H9 (cell line): Measurements from ENCODE around the gene CYBB. TPM values are rescaled to one million over a fixed set of nuclear protein-coding genes. Genes with fewer than 3 reads are reported as not detected.

Experiments
- DNase-seq: peaks from one replicate; pipeline ENCODE4 v3.0.0-alpha.2; 2017
- H2AFZ ChIP-seq: one replicate; pipeline ENCODE4 v1.6.1; 2013; ENCODE audit warnings: mild to moderate bottlenecking, low read length, control low read depth, moderate library complexity
- H2AK5ac ChIP-seq: 2 replicates; pipeline ENCODE4 v1.6.1; 2013; ENCODE audit warnings: low read length, control low read depth, mixed read lengths; ENCODE audit not compliant: insufficient read length
- H2BK120ac ChIP-seq: one replicate; pipeline ENCODE4 v1.6.1; 2013; ENCODE audit warnings: low read depth, mild to moderate bottlenecking, low read length, control low read depth, inconsistent platforms; ENCODE audit not compliant: poor library complexity, severe bottlenecking
- H2BK12ac ChIP-seq: 2 replicates; pipeline ENCODE4 v1.6.1; 2013; ENCODE audit warnings: low read length, control low read depth, mixed read lengths, low read depth; ENCODE audit not compliant: insufficient read length
- H2BK15ac ChIP-seq: 2 replicates; pipeline ENCODE4 v1.6.1; 2013; ENCODE audit warnings: low read depth, low read length, control low read depth
- H2BK20ac ChIP-seq: one replicate; pipeline ENCODE4 v1.6.1; 2013; ENCODE audit warnings: low read depth, mild to moderate bottlenecking, low read length, control low read depth, inconsistent platforms; ENCODE audit not compliant: poor library complexity, severe bottlenecking
- H2BK5ac ChIP-seq: 2 replicates; pipeline ENCODE4 v1.6.1; 2013; ENCODE audit warnings: low read length, control low read depth, mixed read lengths; ENCODE audit not compliant: insufficient read length
- H3K14ac ChIP-seq: 2 replicates; pipeline ENCODE4 v1.6.1; 2013; ENCODE audit warnings: low read length, control low read depth; ENCODE audit not compliant: insufficient read depth
- H3K18ac ChIP-seq: 2 replicates; pipeline ENCODE4 v1.6.1; 2013; ENCODE audit warnings: low read depth, mild to moderate bottlenecking, mixed read lengths, low read length, control low read depth; ENCODE audit not compliant: insufficient read length
- H3K23ac ChIP-seq: 2 replicates; pipeline ENCODE4 v1.6.1; 2013; ENCODE audit warnings: low read length, control low read depth, mixed read lengths, low read depth; ENCODE audit not compliant: insufficient read length
- H3K23me2 ChIP-seq: 2 replicates; pipeline ENCODE4 v1.6.1; 2013; ENCODE audit warnings: low read depth, mild to moderate bottlenecking, mixed read lengths, low read length, control low read depth; ENCODE audit not compliant: insufficient read length, poor library complexity, severe bottlenecking
- H3K27ac ChIP-seq: 2 replicates; pipeline ENCODE4 v1.5.1; 2013; ENCODE audit warnings: low read length, control low read depth, mixed read lengths, low read depth; ENCODE audit not compliant: insufficient read length
- H3K27me3 ChIP-seq: 2 replicates; pipeline ENCODE4 v1.6.1; 2013; ENCODE audit warnings: low read length, control low read depth, inconsistent platforms; ENCODE audit not compliant: insufficient read depth
- H3K4ac ChIP-seq: 2 replicates; pipeline ENCODE4 v1.6.1; 2013; ENCODE audit warnings: low read depth, mild to moderate bottlenecking, control low read depth, inconsistent platforms, low read length, moderate library complexity
- H3K4me1 ChIP-seq: 2 replicates; pipeline ENCODE4 v1.6.1; 2013; ENCODE audit warnings: low read length, control low read depth, inconsistent platforms; ENCODE audit not compliant: insufficient read depth
- H3K4me2 ChIP-seq: 2 replicates; pipeline ENCODE4 v1.6.1; 2013; ENCODE audit warnings: low read length, control low read depth, mixed read lengths; ENCODE audit not compliant: insufficient read length, insufficient read depth
- H3K56ac ChIP-seq: 2 replicates; pipeline ENCODE4 v1.6.1; 2013; ENCODE audit warnings: low read depth, mild to moderate bottlenecking, mixed read lengths, low read length, control low read depth; ENCODE audit not compliant: insufficient read length
- H3K79me1 ChIP-seq: 2 replicates; pipeline ENCODE4 v1.6.1; 2013; ENCODE audit warnings: low read depth, mild to moderate bottlenecking, moderate library complexity, low read length, control low read depth, inconsistent platforms; ENCODE audit not compliant: insufficient read depth, poor library complexity, severe bottlenecking
- H3K79me2 ChIP-seq: 2 replicates; pipeline ENCODE4 v1.6.1; 2013; ENCODE audit warnings: low read length, control low read depth, inconsistent platforms; ENCODE audit not compliant: insufficient read depth
- H3K9ac ChIP-seq: 2 replicates; pipeline ENCODE4 v1.6.1; 2013; ENCODE audit warnings: low read length, control low read depth, mixed read lengths; ENCODE audit not compliant: insufficient read length; ENCODE audit errors: extremely low read depth
- H3K9me3 ChIP-seq: one replicate; pipeline ENCODE4 v1.6.1; 2013; ENCODE audit warnings: low read depth, low read length, inconsistent platforms; ENCODE audit not compliant: control insufficient read depth
- H3T11ph ChIP-seq: one replicate; pipeline ENCODE4 v1.6.1; 2013; ENCODE audit warnings: mild to moderate bottlenecking, low read length, control low read depth, inconsistent platforms
- H4K20me1 ChIP-seq: one replicate; pipeline ENCODE4 v1.6.1; 2013; ENCODE audit not compliant: control insufficient read depth, insufficient read length, insufficient read depth
- H4K5ac ChIP-seq: 2 replicates; pipeline ENCODE4 v1.6.1; 2013; ENCODE audit warnings: low read depth, mild to moderate bottlenecking, mixed read lengths, low read length, control low read depth; ENCODE audit not compliant: insufficient read length
- H4K8ac ChIP-seq: replicated peaks from 2 replicates; pipeline ENCODE4 v1.6.1; 2013; ENCODE audit warnings: low read length, control low read depth, mixed read lengths, low read depth; ENCODE audit not compliant: insufficient read length
- H4K91ac ChIP-seq: 2 replicates; pipeline ENCODE4 v1.6.1; 2013; ENCODE audit warnings: low read depth, mild to moderate bottlenecking, moderate library complexity, mixed read lengths, low read length, control low read depth; ENCODE audit not compliant: insufficient read length
- H3K27ac Mint-ChIP-seq, 3 experiments: 2 replicates in 2 of 3; 3 replicates in 1 of 3; pipeline ENCODE4 v1.8.0; 2020 to 2021; ENCODE audit warnings: mixed read lengths in 3 of 3, mild to moderate bottlenecking in 1 of 3, moderate library complexity in 1 of 3
- H3K27me3 Mint-ChIP-seq: 2 replicates; pipeline ENCODE4 v1.8.0; 2021; ENCODE audit warnings: low read depth, mild to moderate bottlenecking, moderate library complexity, mixed read lengths
- H3K36me3 Mint-ChIP-seq, 3 experiments: 2 replicates in 2 of 3; 3 replicates in 1 of 3; pipeline ENCODE4 v1.8.0; 2020 to 2021; ENCODE audit warnings: low read depth in 3 of 3, mixed read lengths in 3 of 3; ENCODE audit not compliant: insufficient read depth in 1 of 3
- H3K4me1 Mint-ChIP-seq, 2 experiments: 2 replicates each; pipeline ENCODE4 v1.8.0; 2020; ENCODE audit warnings: mixed read lengths in 2 of 2
- H3K4me3 Mint-ChIP-seq, 2 experiments: 2 replicates in 1 of 2; 3 replicates in 1 of 2; pipeline ENCODE4 v1.8.0; 2020 to 2021; ENCODE audit warnings: mild to moderate bottlenecking in 2 of 2, mixed read lengths in 2 of 2, moderate library complexity in 1 of 2
- H3K9me3 Mint-ChIP-seq, 2 experiments: 2 replicates in 1 of 2; 3 replicates in 1 of 2; pipeline ENCODE4 v1.8.0; 2020; ENCODE audit warnings: mild to moderate bottlenecking in 2 of 2, mixed read lengths in 2 of 2, moderate library complexity in 1 of 2
- WGBS: extraction: QIAGEN DNeasy Blood & Tissue Kit; methylation state at CpG from one replicate; pipeline ENCODE4 v1.1.7; 2013; ENCODE audit warnings: missing lambda C conversion rate, low lambda C conversion rate, mixed read lengths; ENCODE audit not compliant: insufficient read length; ENCODE audit errors: extremely low coverage; 5-methylcytosine and 5-hydroxymethylcytosine counted together
- total RNA-seq: library from RNA; stranded (reverse); gene quantifications from 2 replicates; pipeline ENCODE4 v1.2.1, GENCODE V29; 2021
- TF ChIP-seq, protein P1 (sequence below): fragments of 200-600 bp; sonication (generic); conservative IDR thresholded peaks from 3 replicates; pipeline ENCODE4 v1.8.0; 2021; ENCODE audit warnings: antibody characterized with exemption, mild to moderate bottlenecking

The CYBB gene
- total RNA-seq, 1 experiment from 2014 or later, result 0.07 TPM

DNA sequence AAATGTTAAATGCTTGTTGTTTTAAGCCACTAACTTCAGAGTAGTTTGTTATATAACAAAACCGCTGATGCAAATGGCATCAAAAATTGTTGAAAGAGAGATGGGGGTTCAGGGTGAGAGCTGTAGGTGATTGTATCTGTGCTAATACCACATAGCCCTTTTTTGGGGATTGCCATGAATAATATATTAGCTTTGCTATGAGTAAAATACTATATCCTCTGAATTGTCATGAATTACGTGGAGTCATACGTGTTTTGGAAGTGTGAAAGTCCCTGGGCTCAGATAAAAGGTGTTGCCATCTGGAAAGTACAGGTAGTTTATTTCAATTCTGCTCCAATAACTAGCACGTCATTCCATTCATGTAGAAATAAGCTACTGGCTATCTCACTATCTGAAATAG lies 36.9 kb downstream of the CYBB start:
- H3K9ac ChIP-seq, result no peak overlapping the region
- no peaks in the 10 kb centered on the region for H3K23me2 ChIP-seq
- H3K18ac ChIP-seq, result no peak overlapping the region
- H3K4me3 Mint-ChIP-seq, result no peak overlapping the region
- H3K4me1 Mint-ChIP-seq, result no peaks in the 10 kb centered on the region; a peak in 1 of 4 replicates
- H3K4me2 ChIP-seq, result no peak overlapping the region
- H3K14ac ChIP-seq, result no peak overlapping the region
- DNase-seq, result no peak
- H3K79me2 ChIP-seq, result no peaks in the 10 kb centered on the region
- no peak overlapping the region for H2BK15ac ChIP-seq
- no peak overlapping the region for H2BK120ac ChIP-seq
- H4K5ac ChIP-seq, result no peak overlapping the region
- no CpG with 5 or more reads among the region's 4 CpGs for WGBS
- H2BK12ac ChIP-seq, result no peak overlapping the region
- no peak overlapping the region for H2BK20ac ChIP-seq
- no peak overlapping the region for H3K23ac ChIP-seq
- H2AFZ ChIP-seq, result no peak overlapping the region
- no peak overlapping the region for H2AK5ac ChIP-seq
- H3K4me1 ChIP-seq, result no peaks in the 10 kb centered on the region
- H3K56ac ChIP-seq, result no peak overlapping the region
- H3T11ph ChIP-seq, result no peak overlapping the region
- no peak overlapping the region for H3K27ac Mint-ChIP-seq
- no peaks in the 10 kb centered on the region for H4K20me1 ChIP-seq
- H4K8ac ChIP-seq, result no peak overlapping the region
- H3K36me3 Mint-ChIP-seq, result no peaks in the 10 kb centered on the region; a peak in 1 of 7 replicates
- H3K4ac ChIP-seq, result no peak overlapping the region
- TF ChIP-seq, protein P1, sequence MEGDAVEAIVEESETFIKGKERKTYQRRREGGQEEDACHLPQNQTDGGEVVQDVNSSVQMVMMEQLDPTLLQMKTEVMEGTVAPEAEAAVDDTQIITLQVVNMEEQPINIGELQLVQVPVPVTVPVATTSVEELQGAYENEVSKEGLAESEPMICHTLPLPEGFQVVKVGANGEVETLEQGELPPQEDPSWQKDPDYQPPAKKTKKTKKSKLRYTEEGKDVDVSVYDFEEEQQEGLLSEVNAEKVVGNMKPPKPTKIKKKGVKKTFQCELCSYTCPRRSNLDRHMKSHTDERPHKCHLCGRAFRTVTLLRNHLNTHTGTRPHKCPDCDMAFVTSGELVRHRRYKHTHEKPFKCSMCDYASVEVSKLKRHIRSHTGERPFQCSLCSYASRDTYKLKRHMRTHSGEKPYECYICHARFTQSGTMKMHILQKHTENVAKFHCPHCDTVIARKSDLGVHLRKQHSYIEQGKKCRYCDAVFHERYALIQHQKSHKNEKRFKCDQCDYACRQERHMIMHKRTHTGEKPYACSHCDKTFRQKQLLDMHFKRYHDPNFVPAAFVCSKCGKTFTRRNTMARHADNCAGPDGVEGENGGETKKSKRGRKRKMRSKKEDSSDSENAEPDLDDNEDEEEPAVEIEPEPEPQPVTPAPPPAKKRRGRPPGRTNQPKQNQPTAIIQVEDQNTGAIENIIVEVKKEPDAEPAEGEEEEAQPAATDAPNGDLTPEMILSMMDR, result no peak
- no peak overlapping the region for H2BK5ac ChIP-seq
- H4K91ac ChIP-seq, result no peak overlapping the region
- peaks cover 6% of the 10 kb centered on the region for H3K9me3 ChIP-seq
- H3K27ac ChIP-seq, result no peak overlapping the region
- no peaks in the 10 kb centered on the region for H3K79me1 ChIP-seq
- no peaks in the 10 kb centered on the region for H3K27me3 ChIP-seq
- H3K27me3 Mint-ChIP-seq, result no peaks in the 10 kb centered on the region
- peaks cover 50 to 67% of the 10 kb centered on the region in 2 experiments for H3K9me3 Mint-ChIP-seq
